HCT116 (cell line): Measurements from ENCODE around the gene EVX1.

Experiments used
- ATF3 ChIP-seq: IDR thresholded peaks from 2 replicates; pipeline ENCODE4 v1.6.1; 2012
- EZH2 ChIP-seq: fragments of 200-600 bp; sonication (generic); IDR thresholded peaks from 2 replicates; pipeline ENCODE4 v1.6.1; 2017; ENCODE audit warnings: antibody characterized with exemption, mixed run types
- JUND ChIP-seq: IDR thresholded peaks from 2 replicates; pipeline ENCODE4 v1.6.1; 2012
- POLR2A ChIP-seq: IDR thresholded peaks from 2 replicates; pipeline ENCODE4 v1.7.0; 2011; ENCODE audit warnings: borderline replicate concordance; ENCODE audit not compliant: insufficient read depth, insufficient read length; ENCODE audit errors: extremely low read depth
- POLR2AphosphoS5 ChIP-seq: IDR thresholded peaks from 2 replicates; pipeline ENCODE4 v1.6.1; 2011; ENCODE audit warnings: mild to moderate bottlenecking, low read depth, low read length, moderate library complexity
- RAD21 ChIP-seq: IDR thresholded peaks from 2 replicates; pipeline ENCODE4 v1.6.1; 2012; ENCODE audit warnings: low read depth, mild to moderate bottlenecking
- ZBTB33 ChIP-seq: IDR thresholded peaks from 2 replicates; pipeline ENCODE4 v1.6.1; 2011; ENCODE audit warnings: mild to moderate bottlenecking, low read length, moderate library complexity; ENCODE audit not compliant: insufficient replicate concordance; ENCODE audit errors: extremely low read depth
- ZNF274 ChIP-seq: fragments of 200-500 bp; sonication (Bioruptor generic); IDR thresholded peaks from 2 replicates; pipeline ENCODE4 v1.6.1; 2014; ENCODE audit warnings: mild to moderate bottlenecking, low read depth, low read length, inconsistent platforms
- TF ChIP-seq, protein P1 (sequence below), 3 experiments: fragments of 200-600 bp in 1 of 3; sonication (generic) in 1 of 3; IDR thresholded peaks in 2 of 3; conservative IDR thresholded peaks in 1 of 3; 2 replicates each; pipeline ENCODE4 v1.5.1; 2012 to 2017; ENCODE audit warnings: low read depth in 2 of 3, low read length in 2 of 3, antibody characterized with exemption in 1 of 3, borderline replicate concordance in 1 of 3, control low read depth in 1 of 3, mild to moderate bottlenecking in 1 of 3, mixed read lengths in 1 of 3, mixed run types in 1 of 3, moderate library complexity in 1 of 3; ENCODE audit not compliant: insufficient read depth in 1 of 3

DNA sequence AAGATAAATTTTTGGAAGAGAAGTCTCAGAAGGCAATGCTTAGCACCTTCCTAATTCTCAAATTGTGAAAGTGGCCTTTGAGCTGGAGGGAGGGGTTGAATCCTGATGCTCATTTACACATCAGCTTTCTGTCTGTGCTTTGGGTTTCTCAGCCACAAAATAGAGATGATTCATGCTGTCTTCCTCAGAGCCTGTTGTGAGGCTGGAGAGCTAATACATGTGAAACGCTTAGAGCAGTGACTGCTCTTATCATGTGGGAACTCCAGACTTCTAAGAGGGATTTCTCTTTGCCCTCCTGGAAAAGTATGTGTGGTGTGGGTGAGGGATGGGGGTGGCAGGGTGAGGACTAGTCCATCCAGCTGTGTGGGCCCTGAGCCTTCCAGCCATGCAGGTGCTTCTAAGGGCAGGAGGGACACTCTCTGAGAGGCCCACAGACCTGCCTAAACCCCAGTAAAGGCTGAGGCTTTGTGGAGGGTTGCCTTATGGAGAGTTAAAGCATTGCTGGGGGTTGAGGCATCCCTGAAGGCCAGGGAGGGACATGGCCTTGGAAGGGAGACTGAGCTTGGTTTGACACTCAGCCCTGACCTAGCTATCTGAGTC lies 4.8 kb upstream of the EVX1 start:
- TF ChIP-seq, protein P1, sequence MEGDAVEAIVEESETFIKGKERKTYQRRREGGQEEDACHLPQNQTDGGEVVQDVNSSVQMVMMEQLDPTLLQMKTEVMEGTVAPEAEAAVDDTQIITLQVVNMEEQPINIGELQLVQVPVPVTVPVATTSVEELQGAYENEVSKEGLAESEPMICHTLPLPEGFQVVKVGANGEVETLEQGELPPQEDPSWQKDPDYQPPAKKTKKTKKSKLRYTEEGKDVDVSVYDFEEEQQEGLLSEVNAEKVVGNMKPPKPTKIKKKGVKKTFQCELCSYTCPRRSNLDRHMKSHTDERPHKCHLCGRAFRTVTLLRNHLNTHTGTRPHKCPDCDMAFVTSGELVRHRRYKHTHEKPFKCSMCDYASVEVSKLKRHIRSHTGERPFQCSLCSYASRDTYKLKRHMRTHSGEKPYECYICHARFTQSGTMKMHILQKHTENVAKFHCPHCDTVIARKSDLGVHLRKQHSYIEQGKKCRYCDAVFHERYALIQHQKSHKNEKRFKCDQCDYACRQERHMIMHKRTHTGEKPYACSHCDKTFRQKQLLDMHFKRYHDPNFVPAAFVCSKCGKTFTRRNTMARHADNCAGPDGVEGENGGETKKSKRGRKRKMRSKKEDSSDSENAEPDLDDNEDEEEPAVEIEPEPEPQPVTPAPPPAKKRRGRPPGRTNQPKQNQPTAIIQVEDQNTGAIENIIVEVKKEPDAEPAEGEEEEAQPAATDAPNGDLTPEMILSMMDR (IDR thresholded peaks at IDR 0.05 in 2 of 3, conservative IDR thresholded peaks at IDR 0.05 in 1 of 3; ENCODE audit: borderline replicate concordance in 1 of 3, insufficient read depth in 1 of 3, low read depth in 2 of 3, low read length in 2 of 3) = no peak
- no peak for TF ChIP-seq ZNF274
- TF ChIP-seq JUND = no peak
- TF ChIP-seq RAD21 = no peak
- no peak for TF ChIP-seq ATF3
- no peak for TF ChIP-seq POLR2A
- TF ChIP-seq ZBTB33 = no peak
- TF ChIP-seq EZH2 = no peak
- TF ChIP-seq POLR2AphosphoS5 = no peak
